ENCODE results near the gene MOB3A.
"Not testable (repeated sequence)": the region's sequence is repeated elsewhere in the genome, so short reads cannot be mapped to it uniquely, and the experiment has no call there.

The MOB3A gene

DNA sequence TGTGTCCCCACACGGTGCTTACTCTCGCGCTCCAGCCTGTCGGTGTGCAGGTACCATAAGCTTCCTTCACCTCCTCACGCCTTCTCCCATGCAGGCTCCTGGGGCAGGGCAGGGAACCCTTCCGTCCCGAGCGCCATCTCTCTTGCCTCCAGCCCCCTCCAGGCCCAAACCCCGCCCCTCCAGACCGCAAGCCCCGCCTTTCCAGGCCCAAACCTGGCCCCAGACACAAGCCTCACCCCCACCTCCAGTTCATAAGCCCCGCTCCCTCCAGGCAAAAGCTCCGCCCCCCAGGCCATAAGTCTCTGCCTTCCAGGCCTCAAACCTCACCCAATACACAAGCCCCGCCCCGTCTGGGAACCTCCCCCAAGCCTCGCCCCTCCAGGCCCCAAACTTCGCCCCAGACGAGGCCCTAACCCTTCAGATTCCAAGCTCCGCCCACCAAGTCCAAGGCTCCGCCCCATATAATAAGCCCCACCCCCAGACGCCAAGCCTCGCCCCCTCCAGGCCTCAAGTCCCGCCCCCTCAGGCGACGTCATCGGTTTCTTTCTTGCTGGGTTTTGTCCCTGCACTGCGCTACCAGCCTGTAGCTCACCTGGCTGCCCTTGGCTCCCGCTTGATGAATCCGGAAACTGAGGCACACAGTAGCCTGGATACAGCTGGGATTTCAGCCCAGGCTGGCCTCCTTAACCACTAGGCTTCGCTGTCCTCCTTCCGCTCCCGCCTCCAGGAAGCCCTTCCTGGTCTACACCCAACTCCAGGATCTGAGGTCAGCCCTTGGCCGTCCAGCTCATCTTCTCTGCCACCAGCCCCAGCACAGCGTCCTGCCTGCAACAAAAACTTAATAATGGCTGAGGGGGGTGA, 61.2 kb downstream of the MOB3A start:
- DNase-seq (ENCODE audit: low read depth) = no peak
- TF ChIP-seq, protein P1, sequence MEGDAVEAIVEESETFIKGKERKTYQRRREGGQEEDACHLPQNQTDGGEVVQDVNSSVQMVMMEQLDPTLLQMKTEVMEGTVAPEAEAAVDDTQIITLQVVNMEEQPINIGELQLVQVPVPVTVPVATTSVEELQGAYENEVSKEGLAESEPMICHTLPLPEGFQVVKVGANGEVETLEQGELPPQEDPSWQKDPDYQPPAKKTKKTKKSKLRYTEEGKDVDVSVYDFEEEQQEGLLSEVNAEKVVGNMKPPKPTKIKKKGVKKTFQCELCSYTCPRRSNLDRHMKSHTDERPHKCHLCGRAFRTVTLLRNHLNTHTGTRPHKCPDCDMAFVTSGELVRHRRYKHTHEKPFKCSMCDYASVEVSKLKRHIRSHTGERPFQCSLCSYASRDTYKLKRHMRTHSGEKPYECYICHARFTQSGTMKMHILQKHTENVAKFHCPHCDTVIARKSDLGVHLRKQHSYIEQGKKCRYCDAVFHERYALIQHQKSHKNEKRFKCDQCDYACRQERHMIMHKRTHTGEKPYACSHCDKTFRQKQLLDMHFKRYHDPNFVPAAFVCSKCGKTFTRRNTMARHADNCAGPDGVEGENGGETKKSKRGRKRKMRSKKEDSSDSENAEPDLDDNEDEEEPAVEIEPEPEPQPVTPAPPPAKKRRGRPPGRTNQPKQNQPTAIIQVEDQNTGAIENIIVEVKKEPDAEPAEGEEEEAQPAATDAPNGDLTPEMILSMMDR (IDR thresholded peaks at IDR 0.05; ENCODE audit: control insufficient read depth, extremely low read depth, insufficient read depth) = no peak
- H3K4me3 ChIP-seq (ENCODE audit: low read depth, low read length) = no peak overlapping the region

DNA sequence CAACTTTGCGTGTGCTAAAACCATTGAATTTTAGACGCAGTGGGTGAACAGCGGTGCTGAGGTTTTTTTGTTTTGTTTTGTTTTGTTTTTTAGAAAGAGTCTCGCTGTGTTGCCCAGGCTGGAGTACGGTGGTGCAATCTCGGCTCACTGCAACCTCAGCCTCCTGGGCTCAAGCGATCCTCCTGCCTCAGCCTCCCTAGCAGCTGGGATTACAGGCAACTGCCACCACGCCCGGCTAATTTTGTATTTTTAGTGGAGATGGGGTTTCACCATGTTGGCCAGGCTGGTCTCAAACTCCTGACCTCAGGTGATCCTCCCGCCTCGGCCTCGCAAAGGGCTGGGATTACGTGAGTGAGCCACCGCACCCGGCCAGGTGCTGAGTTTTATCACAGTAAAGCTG, 61.9 kb downstream of the MOB3A start:
- H3K4me3 ChIP-seq (ENCODE audit: low read depth, low read length); DNase-seq (ENCODE audit: low read depth): not testable (repeated sequence)

DNA sequence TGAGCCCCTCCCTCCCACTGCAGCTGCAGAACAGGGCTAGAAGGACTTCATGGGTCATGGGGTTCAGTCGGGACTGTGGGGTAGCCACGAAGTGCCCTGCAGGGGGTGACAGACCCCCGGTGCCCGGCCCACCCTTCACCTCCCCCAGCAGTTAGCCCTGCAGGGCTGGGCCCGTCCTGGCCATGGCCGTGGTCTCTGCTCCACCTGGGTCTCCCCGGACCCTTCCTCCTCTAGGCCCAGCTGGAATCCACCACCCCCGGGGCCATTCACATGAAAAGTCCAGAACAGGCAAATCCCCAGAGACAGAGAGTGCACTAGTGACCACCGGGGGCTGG, 62.3 kb downstream of the MOB3A start:
- TF ChIP-seq, protein P1 (IDR thresholded peaks at IDR 0.05; ENCODE audit: control insufficient read depth, extremely low read depth, insufficient read depth) = no peak
- DNase-seq (ENCODE audit: low read depth) = no peak
- no peak overlapping the region for H3K4me3 ChIP-seq (ENCODE audit: low read depth, low read length)

DNA sequence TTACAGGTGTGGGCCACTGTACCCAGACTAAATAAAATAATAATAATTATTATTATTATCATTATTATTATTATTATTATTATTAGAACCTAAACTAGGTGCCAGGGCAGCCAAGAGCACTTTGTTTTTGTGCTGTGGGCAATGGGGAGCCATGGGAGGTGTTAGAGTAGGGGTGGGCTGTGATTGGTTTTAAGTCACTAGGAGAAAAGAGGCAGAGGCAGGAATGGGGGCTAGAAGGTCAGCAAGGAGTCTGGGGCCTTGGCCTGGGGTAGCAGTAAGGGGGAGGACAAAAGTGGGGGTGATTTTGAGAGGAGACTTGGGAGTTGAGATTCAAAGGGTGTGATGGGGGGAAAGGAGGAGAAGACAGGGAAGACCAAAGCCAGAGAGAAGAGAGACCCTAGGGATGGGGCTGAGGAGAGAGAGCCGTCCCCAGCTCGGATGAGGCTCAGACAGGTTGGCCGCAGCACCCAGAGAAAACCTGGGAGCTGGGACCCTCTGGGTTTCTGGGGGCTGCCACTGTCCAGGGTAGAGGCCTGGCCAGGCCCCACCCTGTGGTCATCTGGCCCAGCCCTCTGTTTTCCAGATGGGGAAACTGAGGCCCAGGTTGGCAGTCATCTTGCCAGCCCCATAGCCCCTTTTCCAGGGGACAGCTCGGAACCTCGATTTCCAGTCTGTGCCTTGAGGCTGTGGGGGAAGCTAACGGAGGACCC, 62.9 kb downstream of the MOB3A start:
- no peak for DNase-seq (ENCODE audit: low read depth)
- H3K4me3 ChIP-seq (ENCODE audit: low read depth, low read length) = no peak overlapping the region
- TF ChIP-seq, protein P1 (IDR thresholded peaks at IDR 0.05; ENCODE audit: control insufficient read depth, extremely low read depth, insufficient read depth) = no peak

DNA sequence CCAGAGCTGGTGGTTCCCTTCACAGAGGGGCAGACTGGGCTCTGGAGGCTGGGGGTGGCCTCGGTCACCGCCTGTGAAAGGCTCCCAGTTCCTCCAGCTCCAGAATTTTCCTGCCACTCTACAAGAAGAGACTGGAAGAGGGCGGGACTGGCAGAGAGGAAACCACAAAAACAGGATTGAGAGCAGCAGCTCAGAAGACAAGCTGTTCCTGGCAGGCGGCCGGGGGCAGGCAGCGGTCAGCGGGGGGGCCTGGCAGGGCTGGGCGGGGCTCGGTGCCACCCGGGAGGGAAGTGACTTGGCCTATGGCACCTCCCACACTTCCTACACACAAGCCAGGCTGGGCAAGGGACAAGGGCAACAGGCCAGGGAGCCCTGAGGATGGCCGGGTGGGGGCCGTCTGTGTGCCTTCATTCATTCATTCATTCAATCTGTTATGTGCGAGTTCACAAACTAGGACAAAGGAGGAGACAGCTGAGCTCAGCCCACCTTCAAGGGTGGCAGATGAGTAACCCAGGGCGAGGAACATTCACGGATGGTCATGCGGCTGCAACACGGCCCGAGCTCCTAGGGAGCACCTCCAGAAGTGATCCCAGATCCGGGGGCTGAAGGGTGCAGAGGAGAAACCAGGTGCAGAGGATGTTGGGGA, 63.7 kb downstream of the MOB3A start:
- DNase-seq (ENCODE audit: low read depth) = peak; percentile 90
- no peak overlapping the region for H3K4me3 ChIP-seq (ENCODE audit: low read depth, low read length)
- TF ChIP-seq, protein P1 (IDR thresholded peaks at IDR 0.05; ENCODE audit: control insufficient read depth, extremely low read depth, insufficient read depth) = no peak

DNA sequence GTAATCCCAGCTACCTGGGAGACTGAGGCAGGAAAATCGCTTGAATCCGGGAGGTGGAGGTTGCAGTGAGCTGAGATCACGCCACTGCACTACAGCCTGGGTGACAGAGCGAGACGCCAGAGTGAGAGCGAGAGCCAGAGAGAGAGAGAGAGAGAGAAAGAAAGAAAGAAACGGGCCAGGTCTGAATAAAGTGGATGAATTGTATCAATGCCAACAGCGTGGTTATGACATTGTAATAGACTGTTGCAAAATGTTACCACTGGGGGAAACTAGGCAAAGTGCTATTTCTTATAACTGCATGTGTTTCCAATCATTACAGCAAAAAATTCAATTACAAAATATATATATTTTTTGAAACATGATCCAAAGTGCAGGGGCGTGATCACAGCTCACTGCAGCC, 68.8 kb downstream of the MOB3A start:
- H3K4me3 ChIP-seq (ENCODE audit: low read depth, low read length) = no peak overlapping the region
- TF ChIP-seq, protein P1 (IDR thresholded peaks at IDR 0.05; ENCODE audit: control insufficient read depth, extremely low read depth, insufficient read depth) = no peak
- no peak for DNase-seq (ENCODE audit: low read depth)

DNA sequence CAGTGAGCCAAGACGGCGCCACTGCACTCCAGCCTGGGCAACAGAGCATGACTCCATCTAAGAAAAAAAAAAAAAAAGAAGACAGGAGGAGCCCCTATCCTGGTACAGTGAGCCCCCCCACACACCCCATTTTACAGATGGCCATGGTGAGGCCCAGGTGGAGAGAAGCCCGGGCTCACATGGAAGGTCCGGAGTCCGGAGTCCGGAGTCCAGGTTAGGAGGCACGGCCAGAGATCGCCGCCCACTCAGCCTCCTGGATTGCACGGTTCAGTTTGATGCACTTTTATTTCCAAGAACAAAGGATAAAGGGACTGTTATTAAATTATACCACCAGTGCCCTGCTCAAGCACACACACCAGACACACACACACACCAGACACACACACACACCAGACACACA, 69.4 kb downstream of the MOB3A start:
- no peak overlapping the region for H3K4me3 ChIP-seq (ENCODE audit: low read depth, low read length)
- TF ChIP-seq, protein P1 (IDR thresholded peaks at IDR 0.05; ENCODE audit: control insufficient read depth, extremely low read depth, insufficient read depth) = no peak
- no peak for DNase-seq (ENCODE audit: low read depth)

Measured in LNCaP clone FGC (cell line).